ENCODE measurements around the gene RCOR2.

The RCOR2 gene

GRCh38 chr11:63876616-63877015 is 40.3 kb downstream of the RCOR2 start:
- TF ChIP-seq CTCF (IDR thresholded peaks at IDR 0.05) = no peak

- TF ChIP-seq CTCF (IDR thresholded peaks at IDR 0.05) = no peak
Observed at GRCh38 chr11:63875506-63876065, 41.4 kb downstream of the RCOR2 start.

- no peak for TF ChIP-seq CTCF (IDR thresholded peaks at IDR 0.05)
Observed at GRCh38 chr11:63874511-63874910, 42.5 kb downstream of the RCOR2 start.

GRCh38 chr11:63873311-63873710 is 43.7 kb downstream of the RCOR2 start:
- TF ChIP-seq CTCF (IDR thresholded peaks at IDR 0.05) = no peak

GRCh38 chr11:63872800-63873197 is 44.2 kb downstream of the RCOR2 start:
- TF ChIP-seq CTCF (IDR thresholded peaks at IDR 0.05) = no peak

- peak; percentile 63; the same call in 1 of the 2 replicates for TF ChIP-seq CTCF (IDR thresholded peaks at IDR 0.05)
Observed at GRCh38 chr11:63871962-63872799, 44.8 kb downstream of the RCOR2 start.

GRCh38 chr11:63870351-63871140 is 46.4 kb downstream of the RCOR2 start:
- TF ChIP-seq CTCF (IDR thresholded peaks at IDR 0.05) = no peak
